Ovary (tissue), 9 donors: Measurements from ENCODE around the gene SLC9A9. TPM values are rescaled to one million over a fixed set of nuclear protein-coding genes. Genes with fewer than 3 reads are reported as not detected.

Experiments used
- DNase-seq, 5 donors: peaks; one replicate each; pipeline ENCODE4 v3.0.0-alpha.2; 2019 to 2020
- H3K27ac ChIP-seq, 2 donors: fragments of 200-600 bp; one replicate each; pipeline versions ENCODE4 v1.5.1 to v1.8.0; 2019 to 2022
- H3K27me3 ChIP-seq: fragments of 200-600 bp; one replicate; pipeline ENCODE4 v1.8.0; 2022
- H3K36me3 ChIP-seq: fragments of 200-600 bp; sonication (generic); one replicate; pipeline ENCODE4 v1.5.1; 2019
- H3K4me1 ChIP-seq: one replicate; pipeline ENCODE4 v1.8.1; 2013; ENCODE audit warnings: mild to moderate bottlenecking, moderate library complexity; ENCODE audit not compliant: insufficient read depth
- H3K4me3 ChIP-seq: fragments of 200-600 bp; sonication (generic); one replicate; pipeline ENCODE4 v1.5.1; 2017
- H3K9me3 ChIP-seq, 2 donors: fragments of 200-600 bp in 1 of 2; sonication (generic) in 1 of 2; one replicate each; pipeline versions ENCODE4 v1.5.1 to v1.8.1; 2013 to 2019; ENCODE audit warnings: mild to moderate bottlenecking in 1 of 2, moderate library complexity in 1 of 2
- EP300 ChIP-seq: sonication (generic); formaldehyde crosslinking; IDR thresholded peaks from one replicate; pipeline ENCODE4 v1.6.1; 2017; ENCODE audit warnings: antibody characterized with exemption
- POLR2A ChIP-seq: fragments of 450-650 bp; IDR thresholded peaks from one replicate; pipeline ENCODE4 v1.6.1; 2017; ENCODE audit warnings: antibody characterized with exemption, mild to moderate bottlenecking, moderate library complexity
- WGBS, 3 donors: extraction: QIAGEN DNeasy Blood & Tissue Kit in 1 of 3; methylation state at CpG; one replicate each; pipeline versions ENCODE4 v1.1.5 to v1.1.7; 2013 to 2017; 5-methylcytosine and 5-hydroxymethylcytosine counted together
- intact Hi-C, 4 donors: fragments of 100-400 bp; cut with DNase I; formaldehyde crosslinking; loops; one replicate each; pipeline versions ENCODE4 v1.11.0 to v1.15.1; 2022 to 2023
- polyA plus RNA-seq, 2 donors: library from polyadenylated mRNA; stranded (reverse); fragments of 200-250 nt in 1 of 2; fragments of 350-450 nt in 1 of 2; fragmentation: Illumina TruSeq in 1 of 2; extraction: RNeasy Lipid Tissue Mini Kit (QIAGEN cat#74804) in 1 of 2; gene quantifications; one replicate each; pipeline ENCODE4 v1.2.3, GENCODE V29; 2013 to 2014
- total RNA-seq, 7 donors: library from RNA; depleted of rRNA in 2 of 7; stranded (reverse); fragments of >200 nt in 2 of 7; fragmentation: NEBNext Ultra II Directional in 3 of 7; extraction: Animal tissue kit (Norgen Biotek cat#: 25700) in 3 of 7; gene quantifications; one replicate each; pipeline versions ENCODE4 v1.1.0 to v1.2.4, GENCODE V29; 2016 to 2023
- TF ChIP-seq, protein P1 (sequence below), 3 donors: fragments of 450-650 bp in 2 of 3; fragments of 200-600 bp in 1 of 3; IDR thresholded peaks; one replicate each; pipeline versions ENCODE4 v1.5.1 to v1.8.0; 2016 to 2022; ENCODE audit warnings: antibody characterized with exemption in 3 of 3, mild to moderate bottlenecking in 1 of 3
- donor health status: DM: no; HTN: no; CAD: no; lungs with moderate emphysema.
- donor health status: DM: no; HTN: no; CAD: no.
- donor health status: Bipolar disorder and iron deficiency.
- donor health status: DM: yes; HTN: yes; CAD: no.
- donor health status: DM: no; HTN: no; CAD: no.
- donor health status: DM: yes; HTN: yes; CAD: no.

The SLC9A9 gene
- total and polyA plus RNA-seq, 9 donors: 7.0 to 22.7 (median 13.5) TPM

- H3K36me3 ChIP-seq: no peaks in the 10 kb centered on the region
- no peaks in the 10 kb centered on the region for H3K4me1 ChIP-seq
- H3K9me3 ChIP-seq: no peaks in the 10 kb centered on the region
- no peak overlapping the region for H3K27ac ChIP-seq
- no peak for DNase-seq
- WGBS, 3 donors: 81 to 91% (median 88%) methylated on average over 4 of the region's 4 CpGs
- intact Hi-C loops: loop anchor here in 1 of 4 donors (10.0 kb wide), 1 partner anchor 1872 kb away; no protein-coding TSS in a partner anchor
- no peak for TF ChIP-seq EP300
- TF ChIP-seq, protein P1, sequence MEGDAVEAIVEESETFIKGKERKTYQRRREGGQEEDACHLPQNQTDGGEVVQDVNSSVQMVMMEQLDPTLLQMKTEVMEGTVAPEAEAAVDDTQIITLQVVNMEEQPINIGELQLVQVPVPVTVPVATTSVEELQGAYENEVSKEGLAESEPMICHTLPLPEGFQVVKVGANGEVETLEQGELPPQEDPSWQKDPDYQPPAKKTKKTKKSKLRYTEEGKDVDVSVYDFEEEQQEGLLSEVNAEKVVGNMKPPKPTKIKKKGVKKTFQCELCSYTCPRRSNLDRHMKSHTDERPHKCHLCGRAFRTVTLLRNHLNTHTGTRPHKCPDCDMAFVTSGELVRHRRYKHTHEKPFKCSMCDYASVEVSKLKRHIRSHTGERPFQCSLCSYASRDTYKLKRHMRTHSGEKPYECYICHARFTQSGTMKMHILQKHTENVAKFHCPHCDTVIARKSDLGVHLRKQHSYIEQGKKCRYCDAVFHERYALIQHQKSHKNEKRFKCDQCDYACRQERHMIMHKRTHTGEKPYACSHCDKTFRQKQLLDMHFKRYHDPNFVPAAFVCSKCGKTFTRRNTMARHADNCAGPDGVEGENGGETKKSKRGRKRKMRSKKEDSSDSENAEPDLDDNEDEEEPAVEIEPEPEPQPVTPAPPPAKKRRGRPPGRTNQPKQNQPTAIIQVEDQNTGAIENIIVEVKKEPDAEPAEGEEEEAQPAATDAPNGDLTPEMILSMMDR (IDR thresholded peaks at IDR 0.05): no peak
- no peak for TF ChIP-seq POLR2A
- no peak overlapping the region for H3K4me3 ChIP-seq
- no peaks in the 10 kb centered on the region for H3K27me3 ChIP-seq
These were observed 131.5 kb downstream of the SLC9A9 start for GRCh38 chr3:143716731-143717130.

GRCh38 chr3:143712522-143712921 lies 135.7 kb downstream of the SLC9A9 start:
- TF ChIP-seq, protein P1 (IDR thresholded peaks at IDR 0.05): no peak
- Histone ChIP-seq H3K4me1 (no peaks in the 10 kb centered on the region), H3K27ac (no peak overlapping the region), H3K4me3 (no peak overlapping the region), H3K9me3 (no peaks in the 10 kb centered on the region), H3K36me3 (no peaks in the 10 kb centered on the region), H3K27me3 (no peaks in the 10 kb centered on the region)
- no peak for DNase-seq
- intact Hi-C loops: loop anchor here in 1 of 4 donors (10.0 kb wide), 1 partner anchor 1868 kb away; no protein-coding TSS in a partner anchor

DNA sequence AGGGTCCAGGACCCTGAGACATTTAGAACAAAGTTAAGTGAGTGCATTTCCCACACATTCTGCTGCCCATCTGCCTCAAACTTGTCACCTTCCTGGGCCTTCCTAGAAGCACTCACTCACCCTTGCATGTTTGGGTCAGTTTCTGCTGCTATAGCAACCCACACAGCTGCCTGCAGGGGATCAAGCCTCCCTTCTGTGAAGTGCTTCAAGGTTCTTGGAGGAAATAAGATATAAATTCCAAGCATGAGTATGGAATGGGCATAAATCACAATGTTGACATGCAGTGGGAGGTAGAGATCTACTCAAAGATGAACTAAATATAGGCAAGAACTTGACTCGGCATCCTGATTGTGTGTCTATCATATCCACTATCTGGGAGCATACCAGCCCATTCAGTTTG lies 140.4 kb downstream of the SLC9A9 start:
- intact Hi-C loops: no loop called here
- no peak overlapping the region for H3K27ac ChIP-seq
- TF ChIP-seq, protein P1 (IDR thresholded peaks at IDR 0.05): no peak
- TF ChIP-seq POLR2A: no peak
- TF ChIP-seq EP300: no peak

GRCh38 chr3:143700431-143700975 lies 147.8 kb downstream of the SLC9A9 start:
- no peak overlapping the region for H3K27ac ChIP-seq
- H3K4me1 ChIP-seq: no peaks in the 10 kb centered on the region
- intact Hi-C loops: no loop called here
- H3K9me3 ChIP-seq: no peaks in the 10 kb centered on the region
- WGBS, 3 donors: 95 to 100% (median 100%) methylated on average over 1 of the region's 1 CpG
- H3K4me3 ChIP-seq: no peak overlapping the region
- no peak for TF ChIP-seq POLR2A
- no peaks in the 10 kb centered on the region for H3K27me3 ChIP-seq
- H3K36me3 ChIP-seq: no peaks in the 10 kb centered on the region
- no peak for DNase-seq

More for the DNA sequence above, 140.4 kb downstream of the SLC9A9 start:
- H3K4me1 ChIP-seq: no peaks in the 10 kb centered on the region
- no peaks in the 10 kb centered on the region for H3K9me3 ChIP-seq
- H3K4me3 ChIP-seq: no peak overlapping the region
- H3K36me3 ChIP-seq: no peaks in the 10 kb centered on the region
- DNase-seq: no peak
- H3K27me3 ChIP-seq: no peaks in the 10 kb centered on the region
- WGBS, 3 donors: 46 to 62% (median 57%) methylated on average over 1 of the region's 1 CpG

- no peaks in the 10 kb centered on the region for H3K36me3 ChIP-seq
- no peak overlapping the region for H3K4me3 ChIP-seq
- H3K9me3 ChIP-seq: no peaks in the 10 kb centered on the region
- intact Hi-C loops: no loop called here
- no peak for DNase-seq
- H3K27ac ChIP-seq: no peak overlapping the region
- no peaks in the 10 kb centered on the region for H3K27me3 ChIP-seq
- 64 to 93% (median 73%) methylated on average over 3 of the region's 3 CpGs for WGBS, 3 donors
- TF ChIP-seq, protein P1 (IDR thresholded peaks at IDR 0.05): no peak
- TF ChIP-seq EP300 (no peak), POLR2A (no peak)
- H3K4me1 ChIP-seq: no peaks in the 10 kb centered on the region
These were observed 148.8 kb downstream of the SLC9A9 start for GRCh38 chr3:143699424-143699823.
